GM19455 (cell line): ENCODE data around the gene LSM6.

Source experiments
- ATAC-seq: cut with Tn5 transposase; IDR thresholded peaks from one replicate; pipeline ENCODE4 v1.9.1; 2021; ENCODE audit not compliant: unreplicated experiment

LSM6 gene

DNA sequence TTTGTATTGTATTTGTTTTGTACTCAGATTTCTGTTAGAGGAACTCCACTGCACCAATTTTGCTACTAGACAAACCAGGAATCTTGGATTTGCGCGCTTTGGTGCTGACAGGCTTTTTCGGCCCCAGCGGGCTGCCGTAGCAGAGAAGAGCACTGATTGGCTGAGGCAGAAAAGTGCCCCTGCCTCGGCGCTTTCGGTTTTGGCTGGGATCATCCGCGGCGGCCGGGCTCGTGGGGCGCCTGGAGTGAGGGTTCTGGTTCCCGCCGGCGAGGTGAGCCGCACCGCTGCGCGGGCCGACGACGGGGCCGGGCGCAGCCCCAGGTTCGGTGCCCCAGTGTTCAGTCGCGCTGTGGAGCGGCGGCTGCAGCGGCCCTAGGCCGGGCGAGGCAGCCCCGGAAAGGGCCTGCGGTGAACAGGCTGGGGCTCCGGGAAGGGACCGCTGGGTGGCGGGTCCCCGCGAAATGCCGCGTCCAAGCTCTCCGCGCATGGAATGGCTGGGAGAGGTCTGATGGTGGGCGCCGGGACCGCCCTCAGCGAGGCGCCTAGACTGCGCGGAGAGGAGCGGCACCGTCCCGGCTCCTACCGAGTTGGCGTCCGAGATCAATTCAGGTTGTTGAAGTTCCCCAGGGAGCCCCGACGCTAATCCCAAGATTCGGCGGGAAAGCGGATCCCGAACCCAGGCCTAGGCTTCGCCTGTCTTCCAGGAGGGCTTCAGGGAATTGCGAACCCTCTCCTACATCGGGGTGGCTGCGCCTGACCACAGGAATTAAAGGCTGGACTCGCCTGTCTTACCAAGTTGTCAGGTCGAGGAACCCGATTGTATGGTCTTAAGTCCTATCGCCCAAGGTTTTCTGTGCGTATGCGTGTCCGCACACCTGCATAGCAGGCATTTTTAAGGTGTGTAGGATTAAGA, at the start of gene LSM6:
Gene LSM6, plus strand, starts transcription at position 178 of the 913 bp plus-strand sequence. CDS start 7,204 bp downstream, outside the sequence.
- ATAC-seq, result peak; percentile 96

DNA sequence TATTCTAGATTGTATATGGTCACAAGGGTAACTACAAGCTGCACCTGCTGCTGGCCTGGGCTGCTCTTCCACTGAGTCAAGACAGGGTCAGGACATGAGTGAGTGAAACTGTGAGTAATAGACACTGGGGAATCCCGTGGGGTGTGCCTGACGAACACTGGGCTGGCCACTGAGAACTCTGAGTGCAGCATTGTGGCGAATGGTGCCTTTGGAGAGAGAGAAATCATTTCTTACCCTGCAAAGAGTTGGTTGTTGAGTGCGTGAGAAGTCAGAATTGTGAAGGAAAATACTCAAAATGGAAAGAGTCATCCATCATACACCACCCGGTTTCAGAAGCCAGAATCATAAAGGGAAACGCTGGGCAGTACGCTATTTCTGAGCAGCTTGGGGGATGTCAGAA, 43.1 kb upstream of the LSM6 start:
- peak; percentile 98 for ATAC-seq

- ATAC-seq, result no peak
Observed at GRCh38 chr4:146134761-146135445, 40.6 kb upstream of the LSM6 start.

DNA sequence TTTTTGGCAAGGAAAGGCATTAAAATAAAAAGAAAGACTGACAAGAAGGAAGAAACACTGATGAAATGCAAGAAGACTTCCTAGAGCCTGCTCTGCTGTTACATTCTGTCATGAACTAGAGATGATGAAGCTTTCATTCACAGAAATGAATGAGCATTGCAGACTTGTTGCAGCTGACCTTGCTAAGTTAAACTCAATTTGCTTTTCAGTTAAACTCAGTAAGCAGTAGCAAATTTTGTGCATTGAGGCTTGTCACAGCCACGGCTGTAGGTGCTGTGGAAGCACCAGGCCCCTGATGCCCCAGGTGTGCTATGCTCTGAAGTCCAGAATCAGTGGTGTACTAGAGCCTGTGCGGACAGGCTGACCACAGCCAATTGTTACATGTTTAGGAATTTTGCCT, 39.6 kb upstream of the LSM6 start:
- no peak for ATAC-seq

GRCh38 chr4:146142768-146143167, 32.8 kb upstream of the LSM6 start:
- no peak for ATAC-seq

DNA sequence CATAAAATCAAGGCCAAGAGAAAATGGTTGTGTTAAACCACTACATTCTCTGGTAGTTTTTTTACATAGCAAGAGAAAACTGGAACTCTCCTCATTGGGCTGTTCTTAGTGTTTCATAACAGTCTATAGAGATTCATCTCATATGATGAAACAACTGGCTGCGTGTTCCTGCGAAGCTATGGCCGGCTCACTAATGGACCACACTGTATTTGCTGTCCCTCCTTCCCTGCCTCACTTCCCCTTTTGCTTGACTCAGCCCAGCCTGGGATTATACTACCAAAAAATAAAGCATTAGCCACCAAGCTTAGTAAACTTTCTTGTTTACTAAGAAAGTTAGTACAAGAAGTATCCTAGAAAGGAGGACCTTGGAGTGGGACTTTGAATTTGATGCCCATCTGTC, 31.6 kb upstream of the LSM6 start:
- no peak for ATAC-seq

- ATAC-seq, result no peak
Observed at GRCh38 chr4:146146918-146147317, 28.6 kb upstream of the LSM6 start.

- ATAC-seq, result no peak
Observed at GRCh38 chr4:146148021-146148420, 27.5 kb upstream of the LSM6 start.

- no peak for ATAC-seq
Observed at GRCh38 chr4:146154057-146154456, 21.5 kb upstream of the LSM6 start.

DNA sequence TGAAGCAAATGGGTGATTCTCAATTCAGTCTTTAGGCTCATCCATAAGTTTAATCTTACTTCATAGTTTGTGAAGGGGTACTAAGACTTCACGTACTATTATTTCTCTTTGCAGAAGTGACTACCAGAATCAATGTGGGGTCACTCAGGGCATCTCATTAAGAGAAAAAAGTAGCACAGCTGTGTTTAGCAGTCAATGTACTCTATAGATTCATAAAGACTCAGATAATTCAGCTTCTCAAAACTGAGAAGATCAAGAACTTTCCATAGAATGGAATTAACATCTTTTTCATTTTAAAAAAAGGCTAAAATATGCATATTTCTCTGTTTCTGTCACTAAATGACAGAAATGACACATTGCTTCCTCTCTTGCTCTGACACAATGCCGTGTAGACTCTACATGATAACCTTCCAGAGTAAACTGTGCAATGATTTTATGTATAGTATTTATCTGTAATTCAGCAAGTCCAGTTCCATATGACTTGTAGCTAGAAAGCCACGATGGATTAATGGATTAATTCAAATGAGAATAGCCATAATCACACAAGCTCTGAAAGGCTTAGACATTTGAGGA, 20.3 kb upstream of the LSM6 start:
- ATAC-seq, result no peak

GRCh38 chr4:146158036-146158745, 17.3 kb upstream of the LSM6 start:
- ATAC-seq, result no peak

DNA sequence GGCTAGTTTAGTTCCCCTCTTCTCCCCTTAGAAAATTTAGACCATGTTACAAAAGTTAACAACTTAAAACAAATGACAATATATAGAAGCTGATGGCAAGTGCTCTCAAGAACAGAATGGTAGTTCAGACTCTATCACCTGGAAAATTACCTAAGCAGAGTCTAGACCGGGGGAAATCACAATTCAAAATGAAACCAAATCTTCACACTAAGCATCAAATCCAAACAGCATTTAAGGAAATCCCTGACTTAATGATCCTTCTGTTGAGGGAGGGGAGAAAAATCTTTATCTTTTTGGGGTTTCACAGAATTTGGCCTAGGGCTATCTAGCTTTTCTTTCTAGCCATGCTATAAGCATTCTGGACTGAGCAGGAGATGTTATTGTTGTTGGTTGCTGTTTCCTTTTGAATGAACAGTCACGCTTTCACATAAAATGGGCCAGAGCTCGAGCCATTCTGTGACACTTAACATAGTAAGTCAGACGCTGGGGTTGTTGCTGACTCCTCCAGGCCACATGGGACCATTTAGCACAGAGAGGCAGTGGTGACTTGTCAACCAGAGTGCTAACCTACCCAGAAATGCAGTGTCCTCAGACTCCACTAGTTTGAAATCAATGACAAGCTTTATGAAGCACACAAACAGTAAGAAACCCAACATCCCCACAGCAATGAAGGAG, 16.0 kb upstream of the LSM6 start:
- peak; percentile 79 for ATAC-seq

DNA sequence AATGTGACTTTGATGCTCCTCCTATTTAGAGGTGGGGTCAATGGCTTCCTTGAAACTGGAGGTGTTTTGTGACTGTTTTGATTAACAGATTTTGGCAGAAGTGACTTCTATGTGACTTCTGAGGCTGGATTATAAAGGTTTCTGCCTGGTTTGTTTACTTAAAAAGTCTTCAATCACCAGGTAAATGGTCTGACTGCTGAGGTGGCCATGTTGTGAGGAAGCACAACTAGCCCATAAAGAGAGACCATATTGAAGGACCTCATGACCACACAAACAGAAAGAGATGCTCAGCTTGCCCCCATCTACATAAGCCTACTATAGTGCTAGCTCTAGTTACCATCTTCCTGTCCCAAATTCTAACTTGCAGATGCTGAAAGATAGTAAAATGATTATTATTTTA, 14.3 kb upstream of the LSM6 start:
- ATAC-seq, result no peak

GRCh38 chr4:146165221-146165620, 10.3 kb upstream of the LSM6 start:
- ATAC-seq, result no peak

- ATAC-seq, result no peak
Observed at GRCh38 chr4:146165840-146166239, 9.7 kb upstream of the LSM6 start.

DNA sequence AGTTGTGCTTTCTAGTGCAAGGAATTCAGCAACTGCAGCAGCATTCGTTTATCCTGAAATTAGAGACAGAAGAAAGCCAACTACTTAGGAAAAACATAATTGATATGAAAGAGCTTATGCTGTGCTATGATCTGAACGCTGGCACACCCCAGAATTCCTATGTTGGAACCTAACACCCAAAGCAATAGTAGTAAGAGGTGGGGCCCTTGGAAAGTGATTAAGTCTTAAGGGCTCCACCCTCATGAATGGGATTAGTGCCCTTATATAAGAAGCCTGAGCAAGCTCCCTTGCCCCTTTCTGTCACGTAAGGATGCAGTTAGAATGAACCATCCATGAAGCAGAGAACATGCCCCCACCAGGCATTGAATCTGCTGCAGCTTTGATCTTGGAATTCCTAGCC, 5.4 kb upstream of the LSM6 start:
- no peak for ATAC-seq

DNA sequence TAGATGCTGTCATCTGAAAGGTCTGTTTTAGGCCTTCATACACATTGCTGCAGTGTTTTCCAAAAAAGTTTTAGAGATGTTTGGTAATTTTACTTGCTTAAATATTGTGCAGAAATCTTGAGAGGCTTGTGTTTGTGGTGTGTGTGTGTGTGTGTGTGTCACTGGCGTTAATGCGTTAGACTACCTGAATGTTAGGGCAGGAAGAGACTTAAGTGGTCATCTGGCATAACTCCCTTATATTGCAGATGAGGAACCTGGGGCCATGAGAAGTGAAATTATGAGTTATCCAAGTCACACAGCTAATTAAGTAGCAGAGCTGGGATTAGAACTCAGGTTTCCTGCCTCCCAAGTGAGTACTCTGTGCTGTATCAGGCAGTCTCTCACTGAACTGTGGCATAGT, 1.4 kb downstream of the LSM6 start:
- no peak for ATAC-seq

DNA sequence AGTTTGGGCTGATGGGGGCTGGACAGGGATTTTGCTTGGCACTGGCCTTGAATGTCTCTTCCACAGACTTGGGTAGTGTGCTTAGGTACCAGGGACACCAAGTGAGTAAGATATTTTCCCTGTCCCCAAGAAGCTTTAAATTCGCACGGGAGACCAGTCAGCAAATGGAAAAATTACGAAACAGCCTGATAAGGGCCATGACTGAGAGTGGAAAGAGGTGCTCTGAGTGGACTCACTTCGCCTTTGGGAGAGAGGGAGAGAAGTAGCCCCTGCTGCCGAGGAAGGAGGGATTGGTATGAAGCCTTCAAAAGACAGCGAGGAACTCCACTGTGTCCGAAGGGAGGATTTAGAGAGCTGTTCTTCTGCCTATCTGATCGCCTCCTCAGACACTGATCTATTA, 2.6 kb downstream of the LSM6 start:
- ATAC-seq, result no peak

DNA sequence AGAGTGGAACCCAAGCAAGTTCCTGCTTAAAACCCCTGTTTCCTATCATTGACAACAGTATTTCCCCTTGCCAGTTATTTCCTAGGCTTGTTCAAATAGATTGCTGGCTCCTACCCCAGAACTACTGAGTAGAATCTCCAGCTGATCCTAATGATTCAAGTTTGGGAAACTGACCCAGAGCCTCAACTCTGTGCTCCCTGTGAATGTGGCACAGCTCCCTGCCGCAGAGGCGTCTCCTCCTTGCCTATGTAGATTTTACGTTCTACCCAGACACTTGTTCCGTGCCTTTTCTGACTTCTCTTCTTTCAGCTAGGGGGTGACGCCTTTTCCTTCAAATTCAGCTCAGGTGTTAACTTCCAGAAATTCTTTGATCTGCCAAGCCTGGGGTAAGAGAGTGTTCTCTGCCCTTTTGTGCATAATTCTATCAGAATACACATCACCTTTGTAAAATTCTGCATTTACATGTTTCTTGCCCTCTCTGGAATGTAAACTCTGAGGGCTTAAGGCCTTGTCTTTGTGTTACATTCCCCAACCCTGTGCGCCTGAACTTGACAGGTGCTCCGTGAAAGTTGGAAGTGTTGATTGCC, 4.4 kb downstream of the LSM6 start:
- ATAC-seq, result no peak

DNA sequence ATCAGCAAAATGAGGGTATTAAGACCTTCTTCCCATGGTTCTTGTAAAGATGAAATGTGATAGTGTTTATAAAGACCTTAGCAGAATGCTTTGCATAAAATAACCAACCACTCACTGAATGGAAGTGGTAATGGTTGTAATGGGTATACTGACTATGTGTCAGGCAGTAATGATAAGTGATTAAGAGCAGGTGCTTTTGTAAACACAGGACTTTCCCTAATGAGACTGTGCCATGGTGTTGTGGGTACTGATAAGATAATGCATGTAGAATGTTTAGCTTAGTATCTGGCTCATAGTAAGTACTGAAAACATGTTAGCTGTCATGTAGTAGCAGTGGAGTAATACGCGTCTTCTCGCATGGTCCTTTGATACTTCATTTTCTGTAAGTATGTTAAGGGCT, 6.9 kb downstream of the LSM6 start:
- ATAC-seq, result no peak
